Measurements from ENCODE around the gene MYT1.

GRCh38 chr20:64283646-64284045 lies 119.4 kb downstream of the MYT1 start:
- TF ChIP-seq POLR2A (IDR thresholded peaks at IDR 0.05) (no peak), POLR2AphosphoS5 (IDR thresholded peaks at IDR 0.05) (no peak), EP300 (IDR thresholded peaks at IDR 0.05) (no peak)
- TF ChIP-seq, protein P1, sequence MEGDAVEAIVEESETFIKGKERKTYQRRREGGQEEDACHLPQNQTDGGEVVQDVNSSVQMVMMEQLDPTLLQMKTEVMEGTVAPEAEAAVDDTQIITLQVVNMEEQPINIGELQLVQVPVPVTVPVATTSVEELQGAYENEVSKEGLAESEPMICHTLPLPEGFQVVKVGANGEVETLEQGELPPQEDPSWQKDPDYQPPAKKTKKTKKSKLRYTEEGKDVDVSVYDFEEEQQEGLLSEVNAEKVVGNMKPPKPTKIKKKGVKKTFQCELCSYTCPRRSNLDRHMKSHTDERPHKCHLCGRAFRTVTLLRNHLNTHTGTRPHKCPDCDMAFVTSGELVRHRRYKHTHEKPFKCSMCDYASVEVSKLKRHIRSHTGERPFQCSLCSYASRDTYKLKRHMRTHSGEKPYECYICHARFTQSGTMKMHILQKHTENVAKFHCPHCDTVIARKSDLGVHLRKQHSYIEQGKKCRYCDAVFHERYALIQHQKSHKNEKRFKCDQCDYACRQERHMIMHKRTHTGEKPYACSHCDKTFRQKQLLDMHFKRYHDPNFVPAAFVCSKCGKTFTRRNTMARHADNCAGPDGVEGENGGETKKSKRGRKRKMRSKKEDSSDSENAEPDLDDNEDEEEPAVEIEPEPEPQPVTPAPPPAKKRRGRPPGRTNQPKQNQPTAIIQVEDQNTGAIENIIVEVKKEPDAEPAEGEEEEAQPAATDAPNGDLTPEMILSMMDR (IDR thresholded peaks at IDR 0.05): no peak
